Lung (tissue), 12 donors: Measurements from ENCODE around the gene GGTA1. TPM values are rescaled to one million over a fixed set of nuclear protein-coding genes. Genes with fewer than 3 reads are reported as not detected.

Experiments
- ATAC-seq: fragments of 200-7000 bp; cut with Tn5 transposase; one replicate; pipeline ENCODE4 v1.9.1; 2020; ENCODE audit warnings: moderate number of reproducible peaks; ENCODE audit not compliant: insufficient read depth, low FRiP score
- DNase-seq, 3 donors: peaks; one replicate each; pipeline ENCODE4 v3.0.0-alpha.2; 2013 to 2017
- H3K27ac ChIP-seq, 2 donors: one replicate each; pipeline ENCODE4 v1.5.1; 2013; ENCODE audit warnings: mild to moderate bottlenecking in 2 of 2, moderate library complexity in 2 of 2, control low read depth in 1 of 2, inconsistent platforms in 1 of 2, low read depth in 1 of 2, low read length in 1 of 2
- H3K27me3 ChIP-seq, 3 donors: one replicate each; pipeline ENCODE4 v1.5.1; 2013; ENCODE audit warnings: low read length in 2 of 3; ENCODE audit not compliant: control insufficient read depth in 3 of 3, insufficient read depth in 3 of 3
- H3K36me3 ChIP-seq, 4 donors: one replicate each; pipeline ENCODE4 v1.5.1; 2013; ENCODE audit warnings: low read length in 4 of 4, mild to moderate bottlenecking in 1 of 4, moderate library complexity in 1 of 4; ENCODE audit not compliant: control insufficient read depth in 4 of 4, insufficient read depth in 4 of 4
- H3K4me1 ChIP-seq, 5 donors: one replicate each; pipeline ENCODE4 v1.5.1; 2013; ENCODE audit warnings: low read length in 5 of 5, mild to moderate bottlenecking in 2 of 5, moderate library complexity in 1 of 5; ENCODE audit not compliant: control insufficient read depth in 5 of 5, insufficient read depth in 5 of 5
- H3K4me3 ChIP-seq: one replicate; pipeline ENCODE4 v1.5.1; 2013; ENCODE audit warnings: mild to moderate bottlenecking, control low read depth, moderate library complexity
- H3K9ac ChIP-seq, 2 donors: one replicate each; pipeline ENCODE4 v1.5.1; 2013; ENCODE audit warnings: low read length in 2 of 2, control low read depth in 1 of 2; ENCODE audit not compliant: insufficient read depth in 1 of 2
- H3K9me3 ChIP-seq, 4 donors: one replicate each; pipeline ENCODE4 v1.5.1; 2013; ENCODE audit warnings: low read length in 3 of 4, mild to moderate bottlenecking in 1 of 4, moderate library complexity in 1 of 4; ENCODE audit not compliant: control insufficient read depth in 4 of 4, insufficient read depth in 3 of 4
- CTCF ChIP-seq: IDR thresholded peaks from 2 replicates; pipeline ENCODE4 v1.5.1; 2012; ENCODE audit warnings: mild to moderate bottlenecking; ENCODE audit errors: control extremely low read depth, extremely low read depth
- WGBS, 2 donors: extraction: QIAGEN DNeasy Blood & Tissue Kit; methylation state at CpG; one replicate each; pipeline ENCODE4 v1.1.7; 2013; 5-methylcytosine and 5-hydroxymethylcytosine counted together
- polyA plus RNA-seq, 2 donors: library from polyadenylated mRNA; stranded (reverse); fragments of 200-250 nt; gene quantifications; one replicate each; pipeline ENCODE4 v1.2.1, GENCODE V29; 2013
- total RNA-seq, 2 donors: library from RNA; depleted of rRNA in 1 of 2; stranded (reverse); fragments of >200 nt in 1 of 2; gene quantifications; one replicate each; pipeline ENCODE4 v1.2.1, GENCODE V29; 2014 to 2021
- donor health status: control.
- donor health status: control.
- donor health status: Bipolar disorder and iron deficiency.
- donor health status: healthy.
- donor health status: DM: yes; HTN: yes; CAD: no.

GGTA1 gene
- total and polyA plus RNA-seq, 4 donors, result 1.5 to 6.6 (median 5.8) TPM

- H3K27ac ChIP-seq, result no peak overlapping the region
Observed at GRCh38 chr9:121537283-121537682, 37.6 kb upstream of the GGTA1 start.

GRCh38 chr9:121532881-121533280, 33.2 kb upstream of the GGTA1 start:
- WGBS, 2 donors, result 94 to 97% methylated on average over 5 of the region's 5 CpGs

More at GRCh38 chr9:121537283-121537682, 37.6 kb upstream of the GGTA1 start:
- Histone ChIP-seq H3K36me3 (no peaks in the 10 kb centered on the region), H3K4me3 (no peak overlapping the region), H3K9ac (no peak overlapping the region), H3K27me3 (no peaks in the 10 kb centered on the region), H3K9me3 (no peaks in the 10 kb centered on the region), H3K4me1 (no peaks in the 10 kb centered on the region)
- no peak for DNase-seq
- TF ChIP-seq CTCF, result no peak
- no peak for ATAC-seq
- WGBS, 2 donors, result 29 to 32% methylated on average over 5 of the region's 5 CpGs

GRCh38 chr9:121529237-121529987, 29.8 kb upstream of the GGTA1 start:
- TF ChIP-seq CTCF, result no peak
- Histone ChIP-seq H3K4me1 (peaks cover 0 to 9% (median 2%) of the 10 kb centered on the region in 5 donors), H3K36me3 (no peaks in the 10 kb centered on the region), H3K27ac (peak overlapping the region in 1 of 2 donors; percentile 59), H3K9me3 (no peaks in the 10 kb centered on the region), H3K4me3 (no peak overlapping the region), H3K9ac (no peak overlapping the region), H3K27me3 (no peaks in the 10 kb centered on the region)
- ATAC-seq (peak; percentile 90), DNase-seq (peak; percentile 93 to 97 (median 95))
- WGBS, 2 donors, result 31 to 32% methylated on average over 11 of the region's 11 CpGs

More at GRCh38 chr9:121532881-121533280, 33.2 kb upstream of the GGTA1 start:
- DNase-seq, result no peak
- ATAC-seq, result no peak
- Histone ChIP-seq H3K9ac (no peak overlapping the region), H3K27me3 (no peaks in the 10 kb centered on the region), H3K36me3 (no peaks in the 10 kb centered on the region), H3K4me3 (no peak overlapping the region), H3K4me1 (peaks cover 0 to 9% (median 2%) of the 10 kb centered on the region in 5 donors), H3K9me3 (no peaks in the 10 kb centered on the region), H3K27ac (no peak overlapping the region)
- TF ChIP-seq CTCF, result no peak
